ENCODE measurements around the gene ODC1. TPM values are rescaled to one million over a fixed set of nuclear protein-coding genes. Genes with fewer than 3 reads are reported as not detected.

ODC1 gene
- total and polyA plus RNA-seq, 2 donors (not counting 1 experiment from before 2014, with no cell fraction given): 86.4 to 89.3 TPM

- Histone ChIP-seq H3K36me3 (ENCODE audit: control insufficient read depth, insufficient read depth, low read length) (no peaks in the 10 kb centered on the region), H3K4me2 (ENCODE audit: extremely low read depth, insufficient read depth, low read length) (no peak overlapping the region), H3K79me2 (ENCODE audit: control insufficient read depth, insufficient read depth, low read length) (no peaks in the 10 kb centered on the region), H3K4me1 (ENCODE audit: control insufficient read depth, extremely low read depth, insufficient read depth, low read length) (peaks cover 4% of the 10 kb centered on the region), H3K27me3 (ENCODE audit: control insufficient read depth, insufficient read depth, low read length) (no peaks in the 10 kb centered on the region), H3K9me3 (ENCODE audit: control insufficient read depth, insufficient read depth, low read depth, low read length) (no peaks in the 10 kb centered on the region), H3K9ac (ENCODE audit: insufficient read depth, low read length) (no peak overlapping the region), H3K27ac (ENCODE audit: insufficient read depth, low read length) (no peak overlapping the region), H2AFZ (ENCODE audit: low read length) (no peak overlapping the region), H4K20me1 (ENCODE audit: control insufficient read depth, extremely low read depth, insufficient read depth, low read length) (no peaks in the 10 kb centered on the region), H3K4me3 (replicated peaks in 1 of 4; ENCODE audit: control extremely low read depth in 1 of 4, insufficient read depth in 1 of 4, low read depth in 3 of 4, low read length in 4 of 4) (no peak overlapping the region)
- DNase-seq (ENCODE audit: low read depth in 2 of 2): no peak
- no peak for TF ChIP-seq EZH2 (IDR thresholded peaks at IDR 0.05; ENCODE audit: low read length, missing control alignments)
These were observed 6.4 kb upstream of the ODC1 start for GRCh38 chr2:10454505-10454904.

- Histone ChIP-seq H4K20me1 (ENCODE audit: control insufficient read depth, extremely low read depth, insufficient read depth, low read length) (no peaks in the 10 kb centered on the region), H3K79me2 (ENCODE audit: control insufficient read depth, insufficient read depth, low read length) (no peaks in the 10 kb centered on the region), H3K9me3 (ENCODE audit: control insufficient read depth, insufficient read depth, low read depth, low read length) (no peaks in the 10 kb centered on the region), H2AFZ (ENCODE audit: low read length) (no peak overlapping the region), H3K4me1 (ENCODE audit: control insufficient read depth, extremely low read depth, insufficient read depth, low read length) (peaks cover 4% of the 10 kb centered on the region), H3K27ac (ENCODE audit: insufficient read depth, low read length) (no peak overlapping the region), H3K4me3 (replicated peaks in 1 of 4; ENCODE audit: control extremely low read depth in 1 of 4, insufficient read depth in 1 of 4, low read depth in 3 of 4, low read length in 4 of 4) (no peak overlapping the region), H3K9ac (ENCODE audit: insufficient read depth, low read length) (no peak overlapping the region), H3K4me2 (ENCODE audit: extremely low read depth, insufficient read depth, low read length) (no peak overlapping the region), H3K36me3 (ENCODE audit: control insufficient read depth, insufficient read depth, low read length) (no peaks in the 10 kb centered on the region), H3K27me3 (ENCODE audit: control insufficient read depth, insufficient read depth, low read length) (no peaks in the 10 kb centered on the region)
- no peak for DNase-seq (ENCODE audit: low read depth in 2 of 2)
- no peak for TF ChIP-seq EZH2 (IDR thresholded peaks at IDR 0.05; ENCODE audit: low read length, missing control alignments)
- no peak for TF ChIP-seq CTCF (conservative IDR thresholded peaks at IDR 0.05 in 1 of 2, IDR thresholded peaks at IDR 0.05 in 1 of 2; ENCODE audit: low read depth in 1 of 2, low read length in 2 of 2)
These were observed 5.8 kb upstream of the ODC1 start for GRCh38 chr2:10453905-10454298.

GRCh38 chr2:10452956-10453904 is 5.1 kb upstream of the ODC1 start:
- no peak overlapping the region for H3K27ac ChIP-seq (ENCODE audit: insufficient read depth, low read length)

More at GRCh38 chr2:10452956-10453904, 5.1 kb upstream of the ODC1 start:
- H3K36me3 ChIP-seq (ENCODE audit: control insufficient read depth, insufficient read depth, low read length): no peaks in the 10 kb centered on the region
- H3K9me3 ChIP-seq (ENCODE audit: control insufficient read depth, insufficient read depth, low read depth, low read length): no peaks in the 10 kb centered on the region
- peaks cover 4% of the 10 kb centered on the region for H3K4me1 ChIP-seq (ENCODE audit: control insufficient read depth, extremely low read depth, insufficient read depth, low read length)
- no peak overlapping the region for H3K4me3 ChIP-seq (replicated peaks in 1 of 4; ENCODE audit: control extremely low read depth in 1 of 4, insufficient read depth in 1 of 4, low read depth in 3 of 4, low read length in 4 of 4)
- no peak for DNase-seq (ENCODE audit: low read depth in 2 of 2)
- no peaks in the 10 kb centered on the region for H3K27me3 ChIP-seq (ENCODE audit: control insufficient read depth, insufficient read depth, low read length)
- no peaks in the 10 kb centered on the region for H3K79me2 ChIP-seq (ENCODE audit: control insufficient read depth, insufficient read depth, low read length)
- H2AFZ ChIP-seq (ENCODE audit: low read length): no peak overlapping the region
- no peak for TF ChIP-seq CTCF (conservative IDR thresholded peaks at IDR 0.05 in 1 of 2, IDR thresholded peaks at IDR 0.05 in 1 of 2; ENCODE audit: low read depth in 1 of 2, low read length in 2 of 2)
- TF ChIP-seq EZH2 (IDR thresholded peaks at IDR 0.05; ENCODE audit: low read length, missing control alignments): no peak
- no peak overlapping the region for H3K9ac ChIP-seq (ENCODE audit: insufficient read depth, low read length)
- no peak overlapping the region for H3K4me2 ChIP-seq (ENCODE audit: extremely low read depth, insufficient read depth, low read length)
- H4K20me1 ChIP-seq (ENCODE audit: control insufficient read depth, extremely low read depth, insufficient read depth, low read length): no peaks in the 10 kb centered on the region

Measured in fibroblast of lung (primary cell).